Type B pancreatic cell (in vitro differentiated cells): Measurements from ENCODE around the gene TNFRSF11A. TPM values are rescaled to one million over a fixed set of nuclear protein-coding genes. Genes with fewer than 3 reads are reported as not detected.

Source experiments
- DNase-seq: peaks from one replicate; pipeline ENCODE4 v3.0.0; 2021; ENCODE audit warnings: mixed read lengths; ENCODE audit not compliant: unreplicated experiment; ENCODE audit errors: extremely low spot score
- H3K27ac Mint-ChIP-seq: 2 replicates; pipeline ENCODE4 v1.8.0; 2021; ENCODE audit warnings: mild to moderate bottlenecking, mixed read lengths
- H3K27me3 Mint-ChIP-seq: 2 replicates; pipeline ENCODE4 v1.8.0; 2021; ENCODE audit warnings: mixed read lengths
- H3K36me3 Mint-ChIP-seq: 2 replicates; pipeline ENCODE4 v1.8.0; 2021; ENCODE audit warnings: mixed read lengths
- H3K4me1 Mint-ChIP-seq: one replicate; pipeline ENCODE4 v1.8.0; 2021; ENCODE audit warnings: mixed read lengths; ENCODE audit not compliant: unreplicated experiment
- H3K4me3 Mint-ChIP-seq: 2 replicates; pipeline ENCODE4 v1.8.0; 2021; ENCODE audit warnings: mild to moderate bottlenecking, mixed read lengths
- H3K9me3 Mint-ChIP-seq: 2 replicates; pipeline ENCODE4 v1.8.0; 2021; ENCODE audit warnings: mixed read lengths
- CTCF ChIP-seq: fragments of 200-600 bp; sonication (generic); conservative IDR thresholded peaks from 2 replicates; pipeline ENCODE4 v1.5.0; 2021; ENCODE audit warnings: antibody characterized with exemption, mild to moderate bottlenecking
- total RNA-seq: library from RNA; stranded (reverse); gene quantifications from 2 replicates; pipeline ENCODE4 v1.2.1, GENCODE V29; 2021; ENCODE audit warnings: low replicate concordance

Gene TNFRSF11A
- total RNA-seq, 1 donor from 2014 or later, result 3.5 TPM

- no peak overlapping the region for H3K4me3 Mint-ChIP-seq
- peaks cover 8% of the 10 kb centered on the region for H3K4me1 Mint-ChIP-seq
- H3K9me3 Mint-ChIP-seq, result no peaks in the 10 kb centered on the region
- peaks cover 22% of the 10 kb centered on the region for H3K27me3 Mint-ChIP-seq
- TF ChIP-seq CTCF, result no peak
- DNase-seq, result no peak
- H3K36me3 Mint-ChIP-seq, result no peaks in the 10 kb centered on the region
- no peak overlapping the region for H3K27ac Mint-ChIP-seq
Measured at GRCh38 chr18:62347089-62347506, 22.0 kb downstream of the TNFRSF11A start.

- H3K4me1 Mint-ChIP-seq, result peaks cover 8% of the 10 kb centered on the region
- no peaks in the 10 kb centered on the region for H3K36me3 Mint-ChIP-seq
- H3K4me3 Mint-ChIP-seq, result no peak overlapping the region
- H3K27ac Mint-ChIP-seq, result no peak overlapping the region
- TF ChIP-seq CTCF, result no peak
- peaks cover 21% of the 10 kb centered on the region for H3K27me3 Mint-ChIP-seq
- DNase-seq, result no peak
- H3K9me3 Mint-ChIP-seq, result no peaks in the 10 kb centered on the region
Measured at GRCh38 chr18:62348474-62348873, 23.4 kb downstream of the TNFRSF11A start.

GRCh38 chr18:62353170-62353569, 28.1 kb downstream of the TNFRSF11A start:
- no peak overlapping the region for H3K4me3 Mint-ChIP-seq
- no peaks in the 10 kb centered on the region for H3K4me1 Mint-ChIP-seq
- no peaks in the 10 kb centered on the region for H3K9me3 Mint-ChIP-seq
- no peaks in the 10 kb centered on the region for H3K36me3 Mint-ChIP-seq
- no peaks in the 10 kb centered on the region for H3K27me3 Mint-ChIP-seq
- H3K27ac Mint-ChIP-seq, result no peak overlapping the region
- no peak for TF ChIP-seq CTCF
- DNase-seq, result no peak

- no peak for TF ChIP-seq CTCF
Measured at GRCh38 chr18:62354151-62354550, 29.0 kb downstream of the TNFRSF11A start.

GRCh38 chr18:62357079-62357719, 32.1 kb downstream of the TNFRSF11A start:
- TF ChIP-seq CTCF, result no peak
- Mint-ChIP-seq H3K4me3 (no peak overlapping the region), H3K27ac (no peak overlapping the region), H3K9me3 (no peaks in the 10 kb centered on the region), H3K27me3 (no peaks in the 10 kb centered on the region), H3K4me1 (no peaks in the 10 kb centered on the region), H3K36me3 (no peaks in the 10 kb centered on the region)
- DNase-seq, result no peak

More at GRCh38 chr18:62354151-62354550, 29.0 kb downstream of the TNFRSF11A start:
- Mint-ChIP-seq H3K27me3 (no peaks in the 10 kb centered on the region), H3K27ac (no peak overlapping the region), H3K4me1 (no peaks in the 10 kb centered on the region), H3K9me3 (no peaks in the 10 kb centered on the region), H3K36me3 (no peaks in the 10 kb centered on the region), H3K4me3 (no peak overlapping the region)
- DNase-seq, result no peak
